Stimulated activated CD4-positive, alpha-beta T cell treated with anti-CD3 and anti-CD28 coated beads, Interleukin-2, amount 100 ng/mL, for 4 hours (primary cell): Measurements from ENCODE around the gene ITGA11.

ENCODE experiments used
- DNase-seq: peaks from one replicate; pipeline ENCODE4 v3.0.0-alpha.2; 2020; ENCODE audit warnings: low read depth

ITGA11 gene

DNA sequence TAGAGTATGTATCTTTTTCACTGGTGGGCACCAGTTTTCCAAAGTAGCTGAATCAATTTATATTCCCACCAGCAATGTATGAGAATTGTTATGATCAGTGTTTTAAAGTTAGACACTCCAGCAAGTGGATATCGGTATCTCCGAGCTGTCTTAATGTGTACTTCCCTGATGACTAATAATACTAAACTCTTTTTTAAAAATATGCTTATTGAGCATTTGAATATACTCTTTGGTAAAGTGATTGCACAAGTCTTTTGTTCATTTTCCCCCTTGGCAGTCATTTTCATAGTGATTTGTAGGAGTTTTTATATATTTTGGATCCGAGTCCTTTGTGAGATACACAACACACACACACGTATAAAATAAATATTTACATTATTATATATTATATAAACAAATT lies 166.9 kb downstream of the ITGA11 start:
- DNase-seq: no peak

GRCh38 chr15:68264282-68264681 lies 167.7 kb downstream of the ITGA11 start:
- DNase-seq: no peak

DNA sequence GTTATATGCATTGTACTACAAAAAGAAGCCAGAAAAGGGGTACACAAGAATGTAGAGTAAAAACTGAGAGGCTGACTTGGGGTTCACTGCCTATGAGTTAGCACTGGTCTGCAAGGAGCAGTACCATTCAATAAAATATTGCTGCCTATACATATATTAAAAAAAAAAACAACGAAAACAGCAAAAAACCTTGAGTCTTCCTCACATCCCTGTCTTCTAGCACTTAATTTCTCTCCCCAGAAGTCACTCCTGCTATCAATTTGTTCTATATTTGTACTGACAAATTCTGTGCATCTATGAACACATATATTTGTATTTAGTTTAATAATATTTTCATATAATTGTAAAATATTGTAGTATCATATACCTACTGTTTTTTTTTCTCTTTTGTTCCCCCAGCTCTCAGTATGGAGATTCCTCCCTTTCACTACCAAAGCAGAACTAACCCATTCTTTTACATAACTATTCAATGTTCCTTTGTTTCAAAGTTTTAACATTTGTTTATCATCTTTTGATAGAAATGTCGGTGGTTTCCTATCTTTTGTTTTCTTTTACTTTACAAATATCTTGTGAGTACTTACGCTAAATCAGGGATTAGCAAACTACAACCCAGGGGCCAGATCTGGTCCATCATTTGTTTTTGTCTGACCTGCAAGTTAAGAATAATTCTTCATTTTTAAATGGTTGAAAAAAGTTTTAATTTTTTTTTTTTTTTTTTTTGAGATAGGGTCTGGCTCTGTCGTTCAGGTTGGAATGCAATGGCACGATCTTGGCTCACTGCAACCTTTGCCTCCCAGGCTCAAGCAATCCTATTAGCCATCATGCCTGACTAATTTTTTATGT lies 169.2 kb downstream of the ITGA11 start:
- no peak for DNase-seq

- DNase-seq: no peak
These were observed 170.0 kb downstream of the ITGA11 start for GRCh38 chr15:68261980-68262379.

DNA sequence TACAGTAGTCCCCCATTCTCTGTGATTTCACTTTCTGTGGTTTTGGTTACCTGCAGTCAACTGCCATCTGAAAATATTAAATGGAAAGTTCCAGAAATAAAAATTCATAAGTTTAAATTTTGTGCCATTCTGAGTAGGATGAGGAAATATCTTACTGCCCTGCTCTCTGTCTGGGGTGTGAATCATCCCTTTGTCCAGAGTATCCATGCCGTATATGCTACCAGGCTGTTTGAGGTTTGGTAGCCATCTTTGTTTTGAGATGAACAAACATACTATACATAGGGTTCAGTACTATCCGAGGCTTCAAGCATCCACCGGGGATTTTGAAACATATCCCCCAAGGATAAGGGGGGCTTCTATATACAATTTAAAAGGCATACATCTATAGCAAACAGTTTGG lies 170.7 kb downstream of the ITGA11 start:
- DNase-seq: no peak

DNA sequence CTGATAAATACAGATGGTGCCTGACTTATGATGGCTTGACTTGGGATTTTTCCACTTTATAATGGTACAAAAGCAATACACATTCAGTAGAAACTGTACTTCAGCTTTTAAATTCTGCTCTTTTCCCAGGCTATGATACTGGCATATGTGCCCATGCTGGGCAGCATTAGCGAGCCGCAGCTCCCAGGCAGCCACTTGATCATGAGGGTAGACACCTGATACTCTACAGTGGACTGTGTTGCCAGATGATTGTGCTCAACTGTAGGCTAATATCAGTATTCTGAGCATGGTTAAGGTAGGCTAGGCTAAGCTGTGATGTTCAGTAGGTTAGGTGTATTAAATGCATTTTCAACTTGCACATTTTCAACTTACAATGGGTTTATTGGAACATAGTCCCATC lies 172.1 kb downstream of the ITGA11 start:
- no peak for DNase-seq

GRCh38 chr15:68258692-68259091 lies 173.3 kb downstream of the ITGA11 start:
- peak; percentile 16 for DNase-seq

- DNase-seq: peak; percentile 51
These were observed 175.1 kb downstream of the ITGA11 start for GRCh38 chr15:68256675-68257450.

- no peak for DNase-seq
These were observed 178.9 kb downstream of the ITGA11 start for GRCh38 chr15:68252925-68253534.

- no peak for DNase-seq
These were observed 182.8 kb downstream of the ITGA11 start for GRCh38 chr15:68249058-68249713.
